ENCODE measurements around the gene TKFC.

TKFC gene

DNA sequence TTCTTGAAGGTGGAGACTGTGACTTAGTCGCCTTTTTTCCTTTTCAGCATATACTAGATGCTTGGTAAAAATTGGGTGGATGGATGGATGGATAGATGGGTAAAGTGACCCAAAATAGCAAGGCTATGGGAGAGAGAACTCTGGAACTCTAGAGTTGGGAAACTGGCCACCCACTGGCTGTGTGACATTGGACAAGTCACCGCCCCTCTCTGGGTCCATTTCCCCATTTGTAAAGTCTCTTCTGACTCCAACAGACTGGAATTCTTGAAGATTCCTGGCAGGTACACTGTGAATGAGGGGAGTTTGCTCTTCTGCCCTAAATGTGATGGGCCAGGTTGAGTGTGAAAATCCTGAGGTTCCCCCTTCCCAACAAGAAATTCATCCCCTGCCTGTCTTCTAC, 8.0 kb downstream of the TKFC start:
- TF ChIP-seq, protein P1, sequence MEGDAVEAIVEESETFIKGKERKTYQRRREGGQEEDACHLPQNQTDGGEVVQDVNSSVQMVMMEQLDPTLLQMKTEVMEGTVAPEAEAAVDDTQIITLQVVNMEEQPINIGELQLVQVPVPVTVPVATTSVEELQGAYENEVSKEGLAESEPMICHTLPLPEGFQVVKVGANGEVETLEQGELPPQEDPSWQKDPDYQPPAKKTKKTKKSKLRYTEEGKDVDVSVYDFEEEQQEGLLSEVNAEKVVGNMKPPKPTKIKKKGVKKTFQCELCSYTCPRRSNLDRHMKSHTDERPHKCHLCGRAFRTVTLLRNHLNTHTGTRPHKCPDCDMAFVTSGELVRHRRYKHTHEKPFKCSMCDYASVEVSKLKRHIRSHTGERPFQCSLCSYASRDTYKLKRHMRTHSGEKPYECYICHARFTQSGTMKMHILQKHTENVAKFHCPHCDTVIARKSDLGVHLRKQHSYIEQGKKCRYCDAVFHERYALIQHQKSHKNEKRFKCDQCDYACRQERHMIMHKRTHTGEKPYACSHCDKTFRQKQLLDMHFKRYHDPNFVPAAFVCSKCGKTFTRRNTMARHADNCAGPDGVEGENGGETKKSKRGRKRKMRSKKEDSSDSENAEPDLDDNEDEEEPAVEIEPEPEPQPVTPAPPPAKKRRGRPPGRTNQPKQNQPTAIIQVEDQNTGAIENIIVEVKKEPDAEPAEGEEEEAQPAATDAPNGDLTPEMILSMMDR (IDR thresholded peaks at IDR 0.05; ENCODE audit: extremely low read depth, missing control alignments): no peak
- no peak for DNase-seq (ENCODE audit: low spot score)

DNA sequence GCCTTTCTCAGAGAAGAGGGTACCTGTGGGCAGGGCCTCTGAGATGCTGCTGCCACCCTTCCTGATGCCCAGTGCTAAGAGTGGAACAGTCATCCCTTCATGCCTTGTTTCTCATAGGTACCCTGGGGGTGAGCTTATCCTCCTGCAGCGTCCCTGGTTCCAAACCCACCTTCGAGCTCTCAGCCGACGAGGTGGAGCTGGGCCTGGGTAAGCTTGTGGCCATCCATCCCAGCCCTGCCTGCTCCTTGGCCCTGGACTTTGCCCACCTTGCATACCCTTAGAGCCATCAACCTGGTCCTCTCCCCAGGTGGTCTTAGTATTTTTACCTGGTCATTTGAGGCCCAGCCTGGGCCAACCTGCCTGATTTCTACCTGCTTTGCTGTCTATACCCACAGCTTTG, 8.7 kb downstream of the TKFC start:
- no peak for DNase-seq (ENCODE audit: low spot score)
- TF ChIP-seq, protein P1 (IDR thresholded peaks at IDR 0.05; ENCODE audit: extremely low read depth, missing control alignments): no peak

DNA sequence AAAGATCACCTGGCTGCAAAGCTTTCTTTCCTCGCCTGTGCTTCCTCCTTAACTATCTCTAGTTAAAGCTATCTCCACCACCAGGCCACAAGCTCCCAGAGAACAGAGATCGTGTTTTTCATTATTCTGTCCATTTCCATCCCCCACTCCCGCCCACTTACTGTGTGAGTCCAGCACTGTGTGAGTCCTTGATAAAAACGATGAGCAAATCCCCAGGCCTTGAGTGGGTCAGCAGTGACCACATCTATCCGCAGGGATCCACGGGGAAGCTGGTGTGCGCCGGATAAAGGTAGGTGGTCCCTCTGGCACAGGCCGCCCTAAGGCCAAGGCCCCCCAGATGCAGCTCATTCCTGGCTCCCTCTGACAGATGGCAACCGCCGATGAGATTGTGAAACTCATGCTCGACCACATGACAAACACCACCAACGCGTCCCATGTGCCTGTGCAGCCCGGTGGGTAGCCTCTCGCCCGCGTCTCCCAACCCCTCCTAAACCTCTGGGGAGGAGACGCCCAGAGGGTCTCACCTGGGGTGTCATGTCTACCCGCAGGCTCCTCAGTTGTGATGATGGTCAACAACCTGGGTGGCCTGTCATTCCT, 9.3 kb downstream of the TKFC start:
- TF ChIP-seq, protein P1 (IDR thresholded peaks at IDR 0.05; ENCODE audit: extremely low read depth, missing control alignments): no peak
- no peak for DNase-seq (ENCODE audit: low spot score)

DNA sequence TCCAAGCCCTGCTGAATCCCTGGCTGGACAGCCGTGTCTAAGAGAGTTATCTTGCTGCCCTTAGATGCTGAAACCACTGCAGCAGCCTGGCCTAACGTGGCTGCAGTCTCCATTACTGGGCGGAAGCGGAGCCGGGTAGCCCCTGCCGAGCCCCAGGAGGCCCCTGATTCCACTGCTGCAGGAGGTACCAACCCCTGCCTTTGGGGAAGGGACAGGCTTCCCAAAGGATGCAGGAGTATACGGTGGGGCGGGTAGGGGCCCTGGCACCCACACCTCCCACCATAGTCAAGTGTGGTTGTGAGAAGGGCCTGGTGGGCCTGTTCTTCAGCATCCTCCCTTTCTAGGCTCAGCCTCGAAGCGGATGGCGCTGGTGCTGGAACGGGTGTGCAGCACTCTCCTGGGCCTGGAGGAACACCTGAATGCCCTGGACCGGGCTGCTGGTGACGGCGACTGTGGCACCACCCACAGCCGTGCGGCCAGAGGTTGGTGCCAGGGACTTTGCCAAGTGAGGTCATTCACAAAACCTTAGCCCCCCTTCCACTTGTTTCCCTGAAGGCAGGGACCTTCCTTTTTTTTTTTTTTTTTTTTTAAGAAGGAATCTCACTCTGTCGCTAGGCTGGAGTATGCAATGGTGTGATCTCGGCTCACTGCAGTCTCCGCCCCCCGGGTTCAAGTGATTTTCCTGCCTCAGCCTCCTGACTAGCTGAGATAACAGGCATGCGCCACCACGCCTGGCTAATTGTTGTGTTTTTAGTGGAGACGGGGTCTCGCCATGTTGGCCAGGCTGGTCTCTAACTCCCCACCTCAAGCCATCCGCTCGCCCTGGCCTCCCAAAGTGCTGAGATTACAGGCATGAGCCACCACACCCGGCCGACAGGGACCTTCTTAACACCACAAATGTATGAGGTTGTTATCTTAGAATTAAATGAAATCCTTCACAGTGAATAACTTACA, 11.0 kb downstream of the TKFC start:
- DNase-seq (ENCODE audit: low spot score): no peak
- TF ChIP-seq, protein P1 (IDR thresholded peaks at IDR 0.05; ENCODE audit: extremely low read depth, missing control alignments): no peak

DNA sequence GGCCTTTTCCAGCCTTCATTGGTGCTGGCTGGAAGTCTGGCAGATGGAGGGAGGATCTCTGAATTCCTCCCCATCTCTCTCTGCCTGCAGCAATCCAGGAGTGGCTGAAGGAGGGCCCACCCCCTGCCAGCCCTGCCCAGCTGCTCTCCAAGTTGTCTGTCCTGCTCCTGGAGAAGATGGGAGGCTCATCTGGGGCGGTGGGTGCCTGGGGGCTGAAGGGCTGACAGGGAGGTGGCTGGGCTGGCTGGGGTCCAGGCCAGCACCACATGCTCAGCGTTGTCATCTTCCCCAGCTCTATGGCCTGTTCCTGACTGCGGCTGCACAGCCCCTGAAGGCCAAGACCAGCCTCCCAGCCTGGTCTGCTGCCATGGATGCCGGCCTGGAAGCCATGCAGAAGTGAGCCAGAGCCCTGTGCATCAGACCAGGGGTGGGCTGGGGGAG, 12.2 kb downstream of the TKFC start:
- DNase-seq (ENCODE audit: low spot score): no peak
- TF ChIP-seq, protein P1 (IDR thresholded peaks at IDR 0.05; ENCODE audit: extremely low read depth, missing control alignments): no peak

DNA sequence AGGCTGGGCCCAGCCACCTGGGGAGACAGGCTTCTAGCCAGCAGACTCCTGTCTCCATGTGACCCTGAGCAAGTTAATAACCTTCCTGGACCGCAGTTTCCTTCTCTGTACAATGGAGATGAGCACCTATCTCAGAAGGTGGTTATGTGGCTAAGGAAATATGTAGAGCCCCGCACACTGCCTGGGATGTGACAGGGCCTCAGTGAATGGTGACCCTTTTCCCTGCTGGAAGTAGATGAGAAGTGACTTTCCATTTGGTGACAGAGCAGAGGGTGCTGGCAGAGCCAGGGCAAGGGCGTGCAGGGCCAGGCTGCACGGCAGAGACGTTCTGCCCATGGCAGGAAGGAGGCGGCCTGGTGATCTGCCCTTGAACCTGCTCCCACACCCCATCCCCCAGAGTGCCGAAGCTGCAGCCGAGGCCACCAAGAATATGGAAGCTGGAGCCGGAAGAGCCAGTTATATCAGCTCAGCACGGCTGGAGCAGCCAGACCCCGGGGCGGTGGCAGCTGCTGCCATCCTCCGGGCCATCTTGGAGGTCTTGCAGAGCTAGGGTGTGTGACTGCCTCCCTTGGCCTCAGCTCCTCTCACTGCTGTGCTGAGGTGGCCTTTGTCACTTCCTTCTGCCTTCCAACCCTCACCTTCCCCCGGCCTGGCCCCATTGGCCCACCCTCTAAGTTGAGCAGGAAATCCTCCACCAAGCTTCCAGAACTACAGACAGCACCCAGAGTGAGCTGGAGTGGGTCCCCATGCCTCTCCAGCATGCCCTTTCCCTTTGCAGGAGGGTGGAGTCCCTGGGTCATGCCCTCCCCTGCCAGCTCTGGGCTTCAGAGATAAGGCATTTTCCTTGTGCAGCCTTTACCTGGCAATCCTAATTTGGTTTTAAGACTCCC, 13.2 kb downstream of the TKFC start:
- TF ChIP-seq, protein P1 (IDR thresholded peaks at IDR 0.05; ENCODE audit: extremely low read depth, missing control alignments): no peak
- no peak for DNase-seq (ENCODE audit: low spot score)

Data from GM20000 (cell line).